GM12801 (cell line): ENCODE measurements around the gene PHC1.

Experiments
- TF ChIP-seq, protein P1 (sequence below): IDR thresholded peaks from one replicate; pipeline ENCODE4 v1.5.1; 2011; ENCODE audit warnings: control low read depth; ENCODE audit not compliant: insufficient read length; ENCODE audit errors: extremely low read depth

The PHC1 gene

DNA sequence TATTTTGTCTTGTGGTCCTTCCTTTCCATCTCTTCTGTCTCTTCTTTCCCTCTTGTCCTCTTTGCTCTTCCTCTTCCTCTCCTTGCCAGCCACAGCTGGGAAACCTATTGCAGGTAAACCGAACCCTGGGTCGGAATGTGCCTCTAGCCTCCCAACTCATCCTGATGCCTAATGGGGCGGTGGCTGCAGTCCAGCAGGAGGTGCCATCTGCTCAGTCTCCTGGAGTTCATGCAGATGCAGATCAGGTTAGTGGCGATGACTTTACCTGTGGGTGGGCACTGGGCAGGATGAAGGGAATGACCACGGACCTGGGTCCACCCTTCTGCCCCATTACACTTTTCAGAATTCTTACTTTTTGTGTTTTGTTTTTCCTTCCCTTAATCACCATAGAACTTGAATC, 8.2 kb downstream of the PHC1 start:
- TF ChIP-seq, protein P1, sequence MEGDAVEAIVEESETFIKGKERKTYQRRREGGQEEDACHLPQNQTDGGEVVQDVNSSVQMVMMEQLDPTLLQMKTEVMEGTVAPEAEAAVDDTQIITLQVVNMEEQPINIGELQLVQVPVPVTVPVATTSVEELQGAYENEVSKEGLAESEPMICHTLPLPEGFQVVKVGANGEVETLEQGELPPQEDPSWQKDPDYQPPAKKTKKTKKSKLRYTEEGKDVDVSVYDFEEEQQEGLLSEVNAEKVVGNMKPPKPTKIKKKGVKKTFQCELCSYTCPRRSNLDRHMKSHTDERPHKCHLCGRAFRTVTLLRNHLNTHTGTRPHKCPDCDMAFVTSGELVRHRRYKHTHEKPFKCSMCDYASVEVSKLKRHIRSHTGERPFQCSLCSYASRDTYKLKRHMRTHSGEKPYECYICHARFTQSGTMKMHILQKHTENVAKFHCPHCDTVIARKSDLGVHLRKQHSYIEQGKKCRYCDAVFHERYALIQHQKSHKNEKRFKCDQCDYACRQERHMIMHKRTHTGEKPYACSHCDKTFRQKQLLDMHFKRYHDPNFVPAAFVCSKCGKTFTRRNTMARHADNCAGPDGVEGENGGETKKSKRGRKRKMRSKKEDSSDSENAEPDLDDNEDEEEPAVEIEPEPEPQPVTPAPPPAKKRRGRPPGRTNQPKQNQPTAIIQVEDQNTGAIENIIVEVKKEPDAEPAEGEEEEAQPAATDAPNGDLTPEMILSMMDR, result no peak

- TF ChIP-seq, protein P1, result no peak
These were observed 22.4 kb downstream of the PHC1 start for GRCh38 chr12:8936735-8937134.

- TF ChIP-seq, protein P1, result no peak
These were observed 27.6 kb downstream of the PHC1 start for GRCh38 chr12:8941691-8942478.

- TF ChIP-seq, protein P1, result no peak
These were observed 29.4 kb downstream of the PHC1 start for GRCh38 chr12:8943565-8944186.

GRCh38 chr12:8946733-8947132, 32.4 kb downstream of the PHC1 start:
- TF ChIP-seq, protein P1, result no peak

DNA sequence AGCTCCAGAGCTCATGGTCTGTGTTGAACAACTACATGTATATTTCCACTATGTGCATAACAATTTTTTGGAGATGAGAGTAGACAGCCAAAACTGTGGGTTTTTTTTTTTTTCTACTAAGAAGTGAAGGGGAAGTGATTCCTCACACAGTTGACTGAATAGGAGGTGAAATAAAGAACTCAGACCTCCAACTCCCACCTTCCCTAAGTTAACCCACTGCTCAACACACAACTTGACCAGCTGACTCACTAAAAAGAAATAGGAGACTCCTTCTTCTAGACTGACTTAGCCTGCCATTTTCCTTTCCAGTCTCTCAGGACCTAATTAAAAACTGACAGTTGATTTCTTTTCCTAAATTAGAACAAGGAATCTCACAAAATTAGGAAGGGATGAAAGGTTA, 33.4 kb downstream of the PHC1 start:
- TF ChIP-seq, protein P1, result no peak

GRCh38 chr12:8948701-8949341, 34.5 kb downstream of the PHC1 start:
- TF ChIP-seq, protein P1, result no peak
